ENCODE results near the gene HMGXB4. TPM values are rescaled to one million over a fixed set of nuclear protein-coding genes. Genes with fewer than 3 reads are reported as not detected.

Gene HMGXB4
- total and polyA plus RNA-seq, 7 experiments from 2014 or later = 12.2 to 39.1 (median 24.1) TPM

DNA sequence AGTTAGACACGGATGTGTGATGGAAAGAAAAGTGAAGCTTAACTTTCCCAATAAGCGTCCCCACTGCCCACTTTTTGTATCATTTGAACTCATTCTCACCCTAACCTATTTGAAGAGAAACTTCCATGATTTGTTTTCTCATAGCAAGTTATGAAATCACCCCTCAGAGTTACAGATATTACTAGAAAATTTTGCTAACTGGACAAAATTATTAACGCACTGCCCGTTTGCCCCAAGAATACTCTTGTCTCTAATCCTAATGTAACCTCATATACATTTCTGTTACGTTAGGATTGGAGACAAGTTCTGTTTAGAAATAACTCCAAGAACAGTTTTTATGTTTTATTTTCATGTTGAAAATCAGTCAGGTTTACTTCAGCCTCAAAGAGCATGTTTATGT lies 67.9 kb downstream of the HMGXB4 start:
- ATAC-seq (no peak), DNase-seq (no peak)
- Histone ChIP-seq H3K4me1 (ENCODE audit: control insufficient read depth in 2 of 2, insufficient read depth in 2 of 2, low read length in 2 of 2) (peaks cover 14 to 17% of the 10 kb centered on the region in 2 donors), H3K27me3 (ENCODE audit: control insufficient read depth in 2 of 2, insufficient read depth in 2 of 2, low read length in 2 of 2) (no peaks in the 10 kb centered on the region), H3K4me3 (ENCODE audit: low read length) (no peak overlapping the region), H3K27ac (ENCODE audit: low read depth, low read length) (no peak overlapping the region), H3K36me3 (ENCODE audit: control insufficient read depth in 2 of 3, insufficient read depth in 3 of 3, low read length in 3 of 3) (peaks cover 13 to 81% (median 20%) of the 10 kb centered on the region in 3 experiments), H3K9me3 (ENCODE audit: control insufficient read depth in 2 of 3, low read length in 3 of 3) (no peaks in the 10 kb centered on the region)
- no peaks in the 10 kb centered on the region for H3K27me3 Mint-ChIP-seq
- H3K36me3 Mint-ChIP-seq = peaks cover 8 to 64% (median 17%) of the 10 kb centered on the region in 5 donors
- POLR2A ChIA-PET = interaction anchor here (0.7 to 1.6 kb wide), 2 partner anchors 11 to 1091 kb away, joined by 3 read pairs; no protein-coding TSS in a partner anchor
- H3K4me3 Mint-ChIP-seq = no peak overlapping the region
- H3K27ac Mint-ChIP-seq = no peak overlapping the region
- H3K9me3 Mint-ChIP-seq = no peaks in the 10 kb centered on the region
- CTCF ChIA-PET = interaction anchor here (1.6 kb wide), 1 partner anchor 26 kb away, joined by 4 read pairs; no protein-coding TSS in a partner anchor
- intact Hi-C loops (cut with micrococcal nuclease) = no loop called here
- peaks cover 1 to 16% (median 13%) of the 10 kb centered on the region in 7 donors for H3K4me1 Mint-ChIP-seq

DNA sequence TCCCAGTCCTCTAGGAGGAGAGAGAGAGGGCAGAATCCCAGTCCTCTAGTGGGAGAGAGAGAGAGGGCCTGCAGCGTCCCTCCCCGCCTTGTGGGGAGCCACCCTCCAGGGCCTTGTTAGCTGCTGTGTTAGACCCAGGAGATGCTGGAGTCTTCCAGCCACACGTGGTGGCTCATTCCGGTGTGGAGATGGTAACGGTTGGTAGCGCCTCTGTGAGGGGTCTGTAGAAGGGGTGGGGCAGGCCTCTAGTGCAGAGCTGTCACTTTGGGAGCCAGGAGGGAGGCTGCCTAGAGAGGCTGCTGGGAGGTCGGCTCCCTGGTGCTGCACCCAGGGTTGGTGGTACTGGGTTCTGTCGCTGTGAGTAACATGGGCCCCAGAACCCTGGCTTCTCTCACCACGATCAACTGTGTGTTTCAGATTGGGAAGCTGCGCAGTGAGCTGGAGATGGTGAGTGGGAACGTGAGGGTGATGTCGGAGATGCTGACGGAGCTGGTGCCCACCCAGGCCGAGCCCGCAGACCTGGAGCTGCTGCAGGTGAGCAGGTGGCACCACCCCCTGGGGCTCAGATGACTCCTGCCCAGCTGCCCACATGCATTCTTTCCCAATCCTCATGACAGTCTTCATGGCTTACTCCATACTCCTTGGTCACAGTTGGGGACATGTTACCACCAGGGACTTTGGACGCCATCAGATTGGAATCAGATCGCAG lies 69.7 kb downstream of the HMGXB4 start:
- intact Hi-C loops (cut with micrococcal nuclease) = no loop called here
- H3K36me3 ChIP-seq (ENCODE audit: control insufficient read depth in 2 of 3, insufficient read depth in 3 of 3, low read length in 3 of 3) = peaks cover 13 to 78% (median 20%) of the 10 kb centered on the region in 3 experiments

DNA sequence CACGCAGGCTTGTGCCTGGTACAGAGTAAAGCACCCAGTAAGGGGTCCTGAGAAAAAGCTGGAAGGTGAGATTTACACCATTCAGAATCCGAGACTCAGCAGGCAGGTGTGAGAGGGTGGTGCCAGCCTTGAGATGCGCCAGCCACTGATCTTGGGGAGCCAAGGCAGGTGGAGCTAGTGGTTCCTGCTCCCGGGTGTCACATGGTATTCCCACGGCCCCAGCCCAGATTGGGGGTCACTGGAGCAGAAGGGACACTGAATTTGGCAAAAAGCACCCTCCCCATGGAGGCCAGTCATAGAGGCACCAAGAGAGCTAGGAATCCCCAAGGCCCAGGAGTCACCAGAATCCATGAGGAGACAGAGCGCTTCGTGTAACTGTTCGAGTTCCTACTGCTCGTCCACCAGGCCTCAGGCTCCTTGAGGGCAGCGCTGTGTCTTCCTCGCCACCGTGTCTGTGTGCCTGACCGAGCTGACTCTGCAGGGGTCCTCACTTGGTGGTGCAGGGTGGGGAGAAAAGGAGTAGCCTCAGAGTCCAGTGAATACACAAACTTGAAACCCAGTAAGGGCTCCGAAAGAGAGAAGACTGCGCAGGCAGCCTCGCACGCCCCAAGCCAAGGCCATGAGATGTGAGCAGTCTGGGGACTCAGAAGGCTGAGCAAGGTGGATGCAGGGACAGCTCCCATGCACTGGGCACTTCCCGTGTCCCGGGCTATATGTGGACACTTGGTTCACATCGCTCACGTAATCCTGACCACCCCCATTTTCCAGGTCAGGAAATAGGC lies 70.6 kb downstream of the HMGXB4 start:
- Histone ChIP-seq H3K9me3 (ENCODE audit: control insufficient read depth in 2 of 3, low read length in 3 of 3) (no peaks in the 10 kb centered on the region), H3K4me3 (ENCODE audit: low read length) (no peak overlapping the region), H3K27me3 (ENCODE audit: control insufficient read depth in 2 of 2, insufficient read depth in 2 of 2, low read length in 2 of 2) (no peaks in the 10 kb centered on the region), H3K27ac (ENCODE audit: low read depth, low read length) (no peak overlapping the region), H3K36me3 (ENCODE audit: control insufficient read depth in 2 of 3, insufficient read depth in 3 of 3, low read length in 3 of 3) (peaks cover 13 to 78% (median 22%) of the 10 kb centered on the region in 3 experiments), H3K4me1 (ENCODE audit: control insufficient read depth in 2 of 2, insufficient read depth in 2 of 2, low read length in 2 of 2) (peaks cover 22 to 23% of the 10 kb centered on the region in 2 donors)
- H3K27ac Mint-ChIP-seq = peak overlapping the region in 2 of 9 donors; percentile 39 to 50
- no peak for DNase-seq
- H3K4me3 Mint-ChIP-seq = no peak overlapping the region
- H3K36me3 Mint-ChIP-seq = peaks cover 4 to 64% (median 14%) of the 10 kb centered on the region in 5 donors
- intact Hi-C loops (cut with micrococcal nuclease) = no loop called here
- peak; percentile 14 for ATAC-seq
- H3K27me3 Mint-ChIP-seq = no peaks in the 10 kb centered on the region
- no peaks in the 10 kb centered on the region for H3K9me3 Mint-ChIP-seq
- peaks cover 12 to 25% (median 21%) of the 10 kb centered on the region in 7 donors for H3K4me1 Mint-ChIP-seq
- ChIA-PET CTCF (no interaction called here), POLR2A (no interaction called here)

More for the DNA sequence above, 69.7 kb downstream of the HMGXB4 start:
- H3K27ac Mint-ChIP-seq = peak overlapping the region in 1 of 9 donors; percentile 6
- DNase-seq (no peak), ATAC-seq (no peak)
- peaks cover 12 to 25% (median 20%) of the 10 kb centered on the region in 7 donors for H3K4me1 Mint-ChIP-seq
- no peaks in the 10 kb centered on the region for H3K27me3 Mint-ChIP-seq
- POLR2A ChIA-PET = no interaction called here
- no peak overlapping the region for H3K4me3 Mint-ChIP-seq
- Histone ChIP-seq H3K27ac (ENCODE audit: low read depth, low read length) (no peak overlapping the region), H3K4me1 (ENCODE audit: control insufficient read depth in 2 of 2, insufficient read depth in 2 of 2, low read length in 2 of 2) (peaks cover 22 to 23% of the 10 kb centered on the region in 2 donors), H3K4me3 (ENCODE audit: low read length) (no peak overlapping the region), H3K9me3 (ENCODE audit: control insufficient read depth in 2 of 3, low read length in 3 of 3) (no peaks in the 10 kb centered on the region), H3K27me3 (ENCODE audit: control insufficient read depth in 2 of 2, insufficient read depth in 2 of 2, low read length in 2 of 2) (no peaks in the 10 kb centered on the region)
- H3K9me3 Mint-ChIP-seq = no peaks in the 10 kb centered on the region
- CTCF ChIA-PET = no interaction called here
- peaks cover 7 to 63% (median 14%) of the 10 kb centered on the region in 5 donors for H3K36me3 Mint-ChIP-seq

DNA sequence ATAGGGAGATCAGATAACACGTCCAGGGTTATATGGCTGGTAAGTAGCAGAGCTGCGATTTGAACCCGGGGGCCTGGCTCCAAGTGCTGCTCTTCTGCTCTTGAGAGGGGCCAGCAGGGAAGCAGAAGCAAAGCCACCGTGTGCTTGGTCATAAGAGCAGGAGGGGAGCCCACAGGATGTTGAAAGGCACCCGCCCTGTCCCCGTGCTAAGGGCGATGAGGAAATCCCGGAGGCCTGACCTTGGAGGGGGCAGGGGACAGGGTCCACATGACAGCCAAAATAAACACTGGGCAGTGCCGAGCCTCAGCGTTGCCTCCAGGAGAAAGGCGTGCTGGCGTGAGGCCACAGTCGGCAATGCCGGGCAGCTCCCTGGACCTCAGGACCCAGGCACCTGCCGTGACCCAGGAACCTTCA lies 71.2 kb downstream of the HMGXB4 start:
- no peak overlapping the region for H3K4me3 Mint-ChIP-seq
- CTCF ChIA-PET = no interaction called here
- H3K36me3 ChIP-seq (ENCODE audit: control insufficient read depth in 2 of 3, insufficient read depth in 3 of 3, low read length in 3 of 3) = peaks cover 13 to 78% (median 22%) of the 10 kb centered on the region in 3 experiments
- no peak overlapping the region for H3K4me3 ChIP-seq (ENCODE audit: low read length)
- DNase-seq (no peak), ATAC-seq (peak; percentile 61)
- H3K9me3 Mint-ChIP-seq = no peaks in the 10 kb centered on the region
- H3K27me3 ChIP-seq (ENCODE audit: control insufficient read depth in 2 of 2, insufficient read depth in 2 of 2, low read length in 2 of 2) = no peaks in the 10 kb centered on the region
- H3K27ac Mint-ChIP-seq = peak overlapping the region in 3 of 9 donors; percentile 39 to 60 (median 50)
- no peaks in the 10 kb centered on the region for H3K9me3 ChIP-seq (ENCODE audit: control insufficient read depth in 2 of 3, low read length in 3 of 3)
- H3K4me1 Mint-ChIP-seq = peaks cover 12 to 25% (median 21%) of the 10 kb centered on the region in 7 donors
- H3K4me1 ChIP-seq (ENCODE audit: control insufficient read depth in 2 of 2, insufficient read depth in 2 of 2, low read length in 2 of 2) = peaks cover 22 to 23% of the 10 kb centered on the region in 2 donors
- no peaks in the 10 kb centered on the region for H3K27me3 Mint-ChIP-seq
- POLR2A ChIA-PET = no interaction called here
- intact Hi-C loops (cut with micrococcal nuclease) = no loop called here
- H3K27ac ChIP-seq (ENCODE audit: low read depth, low read length) = no peak overlapping the region
- H3K36me3 Mint-ChIP-seq = peaks cover 4 to 66% (median 14%) of the 10 kb centered on the region in 5 donors

DNA sequence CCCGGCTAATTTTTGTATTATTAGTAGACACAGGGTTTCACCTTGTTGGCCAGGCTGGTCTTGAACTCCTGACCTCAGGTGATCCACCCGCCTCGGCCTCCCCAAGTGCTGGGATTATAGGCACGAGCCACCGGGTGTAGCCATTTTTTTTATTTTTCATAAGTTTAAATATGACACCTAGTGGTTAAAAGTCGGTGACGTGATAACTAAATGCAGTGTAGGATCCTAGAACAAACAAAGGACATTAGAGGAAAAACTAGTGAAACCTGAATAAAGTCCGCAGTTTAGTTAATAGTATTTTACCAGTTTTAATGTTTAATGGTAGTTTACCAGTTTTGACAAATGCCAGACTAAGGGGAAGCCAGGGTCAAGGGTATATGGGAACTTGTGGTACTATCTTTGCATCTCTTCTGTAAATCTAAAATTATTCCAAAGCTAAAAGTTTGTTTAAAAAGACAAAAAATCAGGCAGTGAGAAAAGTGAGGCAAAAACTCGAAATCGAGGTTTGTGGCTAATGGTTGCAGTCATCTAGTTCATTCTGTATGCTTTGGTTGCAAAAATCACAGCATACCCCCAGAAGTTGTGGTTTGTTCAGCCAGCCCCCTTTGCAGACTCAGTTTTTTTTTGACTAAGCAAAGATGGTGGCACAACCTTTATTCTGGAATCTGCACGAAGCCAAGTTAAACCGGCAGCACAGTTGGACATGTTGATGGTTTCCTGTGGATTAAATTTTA lies 72.0 kb downstream of the HMGXB4 start:
- no peak for DNase-seq
- intact Hi-C loops (cut with micrococcal nuclease) = no loop called here

More for the DNA sequence above, 72.0 kb downstream of the HMGXB4 start:
- H3K9me3 ChIP-seq (ENCODE audit: control insufficient read depth in 2 of 3, low read length in 3 of 3) = no peaks in the 10 kb centered on the region
- H3K4me3 Mint-ChIP-seq = peak overlapping the region in 6 of 10 donors; percentile 13 to 79 (median 50)
- ChIA-PET POLR2A (interaction anchor here (0.8 to 2.6 kb wide), 4 partner anchors 15 to 72 kb away, joined by 3 to 21 read pairs (median 7); partner anchors contain the start of genes HMGXB4 and TOM1), CTCF (interaction anchor here (0.7 to 1.0 kb wide), 2 partner anchors 30 to 73 kb away, joined by 3 read pairs; partner anchors contain the start of gene TOM1)
- peak overlapping the region; percentile 34 for H3K27ac ChIP-seq (ENCODE audit: low read depth, low read length)
- peaks cover 13 to 78% (median 22%) of the 10 kb centered on the region in 3 experiments for H3K36me3 ChIP-seq (ENCODE audit: control insufficient read depth in 2 of 3, insufficient read depth in 3 of 3, low read length in 3 of 3)
- no peak overlapping the region for H3K4me3 ChIP-seq (ENCODE audit: low read length)
- no peaks in the 10 kb centered on the region for H3K9me3 Mint-ChIP-seq
- no peak for ATAC-seq
- peaks cover 22 to 23% of the 10 kb centered on the region in 2 donors for H3K4me1 ChIP-seq (ENCODE audit: control insufficient read depth in 2 of 2, insufficient read depth in 2 of 2, low read length in 2 of 2)
- H3K27me3 Mint-ChIP-seq = no peaks in the 10 kb centered on the region
- H3K4me1 Mint-ChIP-seq = peaks cover 12 to 29% (median 23%) of the 10 kb centered on the region in 7 donors
- H3K27me3 ChIP-seq (ENCODE audit: control insufficient read depth in 2 of 2, insufficient read depth in 2 of 2, low read length in 2 of 2) = no peaks in the 10 kb centered on the region
- H3K27ac Mint-ChIP-seq = peak overlapping the region in 5 of 9 donors; percentile 9 to 90 (median 76)
- peaks cover 4 to 65% (median 18%) of the 10 kb centered on the region in 5 donors for H3K36me3 Mint-ChIP-seq

Measured in naive thymus-derived CD4-positive, alpha-beta T cell (primary cell).